ENCODE data around the gene FBN1. TPM values are rescaled to one million over a fixed set of nuclear protein-coding genes. Genes with fewer than 3 reads are reported as not detected.

The FBN1 gene
- under 1 TPM; 0.35 to 0.41 TPM for total RNA-seq

GRCh38 chr15:48645558-48646330, at the start of gene FBN1:
FBN1 (minus strand) TSS chr15:48645709; CDS start chr15:48644769, 940 bp downstream.
- Mint-ChIP-seq H3K27me3 (ENCODE audit: low read depth) (peaks cover 39% of the 10 kb centered on the region), H3K27ac (no peak within 1 kb of the TSS), H3K9me3 (no peaks in the 10 kb centered on the region), H3K4me1 (ENCODE audit: low read depth) (peaks cover 6% of the 10 kb centered on the region), H3K36me3 (ENCODE audit: low read depth) (no peaks in the 10 kb centered on the region), H3K4me3 (peak within 1 kb of the TSS; percentile 49)
- peak; percentile 39 for DNase-seq
- intact Hi-C loops (cut with micrococcal nuclease): loop anchor here (10.0 kb wide), 1 partner anchor 311 kb away; the partner anchor contains the start of gene DUT
- CTCF ChIA-PET: no interaction called here

DNA sequence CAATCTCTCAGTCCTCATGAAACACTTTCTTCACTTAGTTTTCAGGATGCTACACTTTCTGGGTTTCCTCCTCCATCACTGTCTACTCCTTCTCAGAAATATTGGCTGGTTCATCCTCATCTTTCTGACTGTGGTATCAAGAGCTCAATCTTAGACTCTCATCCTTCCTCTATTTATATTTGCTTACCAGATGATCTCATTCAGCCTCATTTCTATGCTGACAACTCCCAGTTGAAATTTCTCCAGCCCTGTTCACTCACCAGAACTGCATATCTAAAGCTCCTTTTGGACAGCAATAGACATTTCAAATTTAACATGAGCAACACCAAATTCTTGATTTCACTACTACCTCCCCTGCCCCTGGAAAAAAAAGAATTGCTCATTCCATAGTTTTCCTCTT, 48.0 kb upstream of the FBN1 start:
- CTCF ChIA-PET: no interaction called here
- intact Hi-C loops (cut with micrococcal nuclease): no loop called here
- H3K36me3 Mint-ChIP-seq (ENCODE audit: low read depth): no peaks in the 10 kb centered on the region

GRCh38 chr15:48688493-48688892, 43.0 kb upstream of the FBN1 start:
- Mint-ChIP-seq H3K27ac (no peak overlapping the region), H3K36me3 (ENCODE audit: low read depth) (peaks cover 2% of the 10 kb centered on the region), H3K27me3 (ENCODE audit: low read depth) (no peaks in the 10 kb centered on the region), H3K9me3 (peaks cover 4% of the 10 kb centered on the region), H3K4me3 (no peak overlapping the region), H3K4me1 (ENCODE audit: low read depth) (no peaks in the 10 kb centered on the region)
- intact Hi-C loops (cut with micrococcal nuclease): no loop called here
- CTCF ChIA-PET: no interaction called here
- DNase-seq: no peak

More for the DNA sequence above, 48.0 kb upstream of the FBN1 start:
- no peak for DNase-seq
- Mint-ChIP-seq H3K4me1 (ENCODE audit: low read depth) (no peaks in the 10 kb centered on the region), H3K9me3 (no peaks in the 10 kb centered on the region), H3K27me3 (ENCODE audit: low read depth) (no peaks in the 10 kb centered on the region), H3K4me3 (no peak overlapping the region), H3K27ac (no peak overlapping the region)

- CTCF ChIA-PET: no interaction called here
- Mint-ChIP-seq H3K27ac (no peak overlapping the region), H3K4me3 (no peak overlapping the region), H3K36me3 (ENCODE audit: low read depth) (peaks cover 2% of the 10 kb centered on the region), H3K27me3 (ENCODE audit: low read depth) (no peaks in the 10 kb centered on the region), H3K9me3 (peaks cover 4% of the 10 kb centered on the region), H3K4me1 (ENCODE audit: low read depth) (no peaks in the 10 kb centered on the region)
- DNase-seq: no peak
- intact Hi-C loops (cut with micrococcal nuclease): no loop called here
Measured at GRCh38 chr15:48683991-48684765, 38.7 kb upstream of the FBN1 start.

GRCh38 chr15:48682942-48683651, 37.6 kb upstream of the FBN1 start:
- H3K36me3 Mint-ChIP-seq (ENCODE audit: low read depth): peaks cover 2% of the 10 kb centered on the region
- no peaks in the 10 kb centered on the region for H3K27me3 Mint-ChIP-seq (ENCODE audit: low read depth)
- H3K4me1 Mint-ChIP-seq (ENCODE audit: low read depth): no peaks in the 10 kb centered on the region
- no peak overlapping the region for H3K4me3 Mint-ChIP-seq
- intact Hi-C loops (cut with micrococcal nuclease): no loop called here
- H3K9me3 Mint-ChIP-seq: peaks cover 4% of the 10 kb centered on the region
- CTCF ChIA-PET: no interaction called here
- no peak overlapping the region for H3K27ac Mint-ChIP-seq
- DNase-seq: no peak

GRCh38 chr15:48681353-48681752, 35.8 kb upstream of the FBN1 start:
- Mint-ChIP-seq H3K27ac (no peak overlapping the region), H3K27me3 (ENCODE audit: low read depth) (no peaks in the 10 kb centered on the region), H3K9me3 (no peaks in the 10 kb centered on the region), H3K4me1 (ENCODE audit: low read depth) (no peaks in the 10 kb centered on the region), H3K4me3 (no peak overlapping the region), H3K36me3 (ENCODE audit: low read depth) (peaks cover under 1% of the 10 kb centered on the region)
- DNase-seq: no peak
- intact Hi-C loops (cut with micrococcal nuclease): no loop called here
- CTCF ChIA-PET: interaction anchor here (1.2 kb wide), 1 partner anchor 11 kb away, joined by 3 read pairs; no protein-coding TSS in a partner anchor

- no peaks in the 10 kb centered on the region for H3K9me3 Mint-ChIP-seq
- CTCF ChIA-PET: interaction anchor here (1.2 kb wide), 1 partner anchor 10 kb away, joined by 3 read pairs; no protein-coding TSS in a partner anchor
- H3K4me1 Mint-ChIP-seq (ENCODE audit: low read depth): no peaks in the 10 kb centered on the region
- intact Hi-C loops (cut with micrococcal nuclease): no loop called here
- H3K4me3 Mint-ChIP-seq: no peak overlapping the region
- no peaks in the 10 kb centered on the region for H3K27me3 Mint-ChIP-seq (ENCODE audit: low read depth)
- H3K27ac Mint-ChIP-seq: no peak overlapping the region
- no peaks in the 10 kb centered on the region for H3K36me3 Mint-ChIP-seq (ENCODE audit: low read depth)
- DNase-seq: no peak
Measured at GRCh38 chr15:48680841-48681240, 35.3 kb upstream of the FBN1 start.

DNA sequence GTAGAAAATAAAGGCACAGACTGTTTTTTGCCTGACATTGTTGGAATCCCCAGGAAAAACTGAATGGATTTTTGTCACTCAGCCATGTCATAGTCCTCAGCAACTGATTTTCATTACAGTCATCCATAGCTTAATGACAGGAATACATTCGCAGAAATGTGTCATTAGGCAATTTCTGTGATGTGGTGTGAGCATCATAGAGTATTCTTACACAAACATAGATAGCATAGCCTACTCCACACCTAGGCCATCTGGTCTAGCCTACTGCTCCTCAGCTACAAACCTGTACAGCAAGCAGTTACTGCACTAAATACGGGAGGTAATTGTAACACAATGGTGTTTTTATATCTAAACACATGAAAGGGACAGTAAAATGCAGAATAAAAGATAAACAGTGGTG, 34.4 kb upstream of the FBN1 start:
- H3K9me3 Mint-ChIP-seq: no peaks in the 10 kb centered on the region
- no peak overlapping the region for H3K27ac Mint-ChIP-seq
- CTCF ChIA-PET: interaction anchor here (1.2 kb wide), 1 partner anchor 9 kb away, joined by 3 read pairs; no protein-coding TSS in a partner anchor
- DNase-seq: no peak
- intact Hi-C loops (cut with micrococcal nuclease): no loop called here
- H3K36me3 Mint-ChIP-seq (ENCODE audit: low read depth): no peaks in the 10 kb centered on the region
- no peak overlapping the region for H3K4me3 Mint-ChIP-seq
- no peaks in the 10 kb centered on the region for H3K4me1 Mint-ChIP-seq (ENCODE audit: low read depth)
- no peaks in the 10 kb centered on the region for H3K27me3 Mint-ChIP-seq (ENCODE audit: low read depth)

- Mint-ChIP-seq H3K4me3 (no peak overlapping the region), H3K27me3 (ENCODE audit: low read depth) (no peaks in the 10 kb centered on the region), H3K27ac (no peak overlapping the region), H3K4me1 (ENCODE audit: low read depth) (no peaks in the 10 kb centered on the region), H3K9me3 (no peaks in the 10 kb centered on the region), H3K36me3 (ENCODE audit: low read depth) (no peaks in the 10 kb centered on the region)
- intact Hi-C loops (cut with micrococcal nuclease): no loop called here
- CTCF ChIA-PET: no interaction called here
- no peak for DNase-seq
Measured at GRCh38 chr15:48678851-48679250, 33.3 kb upstream of the FBN1 start.

DNA sequence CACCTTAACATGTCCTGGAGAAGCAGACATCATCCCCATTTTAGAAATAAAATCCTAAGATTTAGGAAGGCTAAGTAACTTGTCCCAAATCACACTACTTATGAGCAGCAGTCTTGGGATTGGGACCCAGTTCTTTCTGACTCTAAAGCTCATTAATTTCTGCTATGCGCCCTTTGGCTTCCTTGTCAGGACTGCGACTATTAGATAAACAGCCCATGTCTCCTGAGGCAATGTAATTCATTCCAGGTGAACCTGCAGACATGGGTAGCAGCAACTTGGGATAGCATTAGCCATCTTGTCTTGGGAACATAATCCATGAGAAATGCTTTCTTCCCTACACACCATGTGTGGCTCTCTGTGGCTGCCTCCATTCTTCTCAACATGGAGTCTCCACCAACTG, 32.3 kb upstream of the FBN1 start:
- H3K4me1 Mint-ChIP-seq (ENCODE audit: low read depth): no peaks in the 10 kb centered on the region
- intact Hi-C loops (cut with micrococcal nuclease): no loop called here

GRCh38 chr15:48675436-48675835, 29.9 kb upstream of the FBN1 start:
- Mint-ChIP-seq H3K27ac (no peak overlapping the region), H3K4me1 (ENCODE audit: low read depth) (no peaks in the 10 kb centered on the region), H3K27me3 (ENCODE audit: low read depth) (no peaks in the 10 kb centered on the region), H3K9me3 (no peaks in the 10 kb centered on the region), H3K4me3 (no peak overlapping the region), H3K36me3 (ENCODE audit: low read depth) (no peaks in the 10 kb centered on the region)
- no peak for DNase-seq
- intact Hi-C loops (cut with micrococcal nuclease): no loop called here
- CTCF ChIA-PET: no interaction called here

More for the DNA sequence above, 32.3 kb upstream of the FBN1 start:
- H3K27ac Mint-ChIP-seq: no peak overlapping the region
- CTCF ChIA-PET: interaction anchor here (0.6 kb wide), 1 partner anchor 40 kb away, joined by 4 read pairs; no protein-coding TSS in a partner anchor
- H3K27me3 Mint-ChIP-seq (ENCODE audit: low read depth): no peaks in the 10 kb centered on the region
- no peak for DNase-seq
- no peak overlapping the region for H3K4me3 Mint-ChIP-seq
- H3K36me3 Mint-ChIP-seq (ENCODE audit: low read depth): no peaks in the 10 kb centered on the region
- H3K9me3 Mint-ChIP-seq: no peaks in the 10 kb centered on the region

GRCh38 chr15:48674876-48675275, 29.4 kb upstream of the FBN1 start:
- H3K27me3 Mint-ChIP-seq (ENCODE audit: low read depth): peaks cover 2% of the 10 kb centered on the region
- H3K36me3 Mint-ChIP-seq (ENCODE audit: low read depth): no peaks in the 10 kb centered on the region
- H3K9me3 Mint-ChIP-seq: no peaks in the 10 kb centered on the region
- no peak overlapping the region for H3K27ac Mint-ChIP-seq
- intact Hi-C loops (cut with micrococcal nuclease): no loop called here
- CTCF ChIA-PET: no interaction called here
- H3K4me3 Mint-ChIP-seq: no peak overlapping the region
- DNase-seq: no peak
- H3K4me1 Mint-ChIP-seq (ENCODE audit: low read depth): no peaks in the 10 kb centered on the region

All from activated naive CD4-positive, alpha-beta T cell treated with anti-CD3 and anti-CD28 coated beads for 36 hours (primary cell).